Activated effector memory CD4-positive, alpha-beta T cell treated with anti-CD3 and anti-CD28 coated beads, Interleukin-2, amount 50 U/mL, for 16 hours (primary cell): Measurements from ENCODE around the gene AGT.
"Not testable (repeated sequence)": the region's sequence is repeated elsewhere in the genome, so short reads cannot be mapped to it uniquely, and the experiment has no call there.

Experiments used
- DNase-seq: peaks from one replicate; pipeline ENCODE4 v3.0.0-alpha.2; 2020

AGT gene

GRCh38 chr1:230743899-230744298 lies 30.0 kb upstream of the AGT start:
- DNase-seq: no peak

DNA sequence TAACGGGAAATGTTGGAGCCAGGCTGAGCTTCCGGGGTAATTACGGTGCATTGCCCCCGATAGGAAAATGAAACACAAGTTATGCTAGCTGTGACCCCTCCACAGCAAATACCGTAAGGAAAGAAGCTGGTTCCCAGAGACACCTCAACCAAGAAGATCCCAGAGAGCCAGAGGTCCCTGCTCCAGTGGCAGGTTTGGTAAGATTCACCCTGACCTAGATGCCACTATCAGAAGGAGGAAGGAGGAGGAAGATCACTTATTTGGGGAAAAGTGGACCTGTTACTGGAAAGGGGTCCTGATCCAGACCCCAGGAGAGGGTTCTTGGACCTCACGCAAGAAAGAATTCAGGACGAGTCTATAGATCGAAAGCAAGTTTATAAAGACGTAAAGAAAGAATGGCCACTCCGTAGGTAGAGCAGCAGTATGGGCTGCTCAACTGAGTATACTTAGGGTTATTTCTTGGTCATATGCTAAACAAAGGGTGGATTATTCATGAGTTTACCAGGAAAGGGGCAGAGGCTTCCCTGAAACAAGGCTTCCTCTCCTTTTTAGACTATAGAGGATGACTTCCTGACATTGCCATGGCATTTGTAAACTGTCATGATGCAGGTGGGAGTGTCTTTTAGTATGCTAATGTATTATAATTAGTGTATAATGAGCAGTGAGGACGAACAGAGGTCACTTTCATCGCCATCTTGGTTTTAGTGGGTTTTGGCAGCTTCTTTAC lies 25.8 kb upstream of the AGT start:
- DNase-seq: no peak

DNA sequence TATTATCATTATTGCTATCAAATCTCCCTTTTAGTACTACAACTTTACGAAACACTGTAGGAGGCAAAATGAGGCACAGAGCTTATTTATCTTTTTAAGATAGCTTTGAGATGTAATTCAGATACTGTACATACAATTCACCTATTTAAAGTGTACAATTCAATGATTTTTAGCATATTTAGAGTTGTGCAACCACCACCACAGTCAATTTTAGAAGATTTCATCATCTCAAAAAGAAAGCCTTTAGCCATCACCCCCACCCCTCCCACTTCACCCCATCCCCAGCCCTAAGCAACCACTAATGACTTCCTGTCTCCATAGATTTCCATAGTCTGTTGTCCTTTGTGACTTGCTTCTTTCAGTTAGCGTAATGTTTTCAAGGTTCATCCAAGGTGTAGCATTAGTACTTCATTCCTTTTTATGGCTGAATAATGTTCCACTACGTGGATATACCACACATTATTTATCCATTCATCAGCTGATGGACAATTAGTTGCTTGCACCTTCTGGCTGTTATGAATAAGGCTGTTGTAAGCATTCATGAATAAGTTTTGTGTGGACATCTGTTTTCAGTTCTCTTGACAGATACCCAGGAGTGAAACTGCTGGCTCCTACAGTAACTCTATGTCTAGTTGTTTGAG lies 23.8 kb upstream of the AGT start:
- DNase-seq: no peak

GRCh38 chr1:230735447-230735846 lies 21.5 kb upstream of the AGT start:
- no peak for DNase-seq

DNA sequence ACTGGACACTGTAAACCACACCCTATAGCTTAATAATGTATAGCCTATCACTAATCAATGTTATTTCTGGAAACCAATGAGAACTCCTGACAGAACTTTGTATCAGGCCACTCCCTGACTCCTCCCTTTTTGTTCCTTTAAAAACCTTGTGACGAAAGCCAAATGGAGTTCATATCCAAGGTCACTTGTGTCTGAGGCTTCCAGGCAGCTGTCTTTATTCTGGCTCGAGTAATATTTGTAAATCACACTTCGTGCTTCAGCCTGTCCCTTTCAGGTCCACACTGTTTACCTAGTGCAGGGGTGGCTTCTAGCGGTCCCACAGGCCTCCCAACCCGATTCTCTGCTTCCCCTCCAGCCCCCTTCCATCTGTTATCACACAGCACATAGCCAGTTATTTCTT lies 17.1 kb upstream of the AGT start:
- DNase-seq: no peak

DNA sequence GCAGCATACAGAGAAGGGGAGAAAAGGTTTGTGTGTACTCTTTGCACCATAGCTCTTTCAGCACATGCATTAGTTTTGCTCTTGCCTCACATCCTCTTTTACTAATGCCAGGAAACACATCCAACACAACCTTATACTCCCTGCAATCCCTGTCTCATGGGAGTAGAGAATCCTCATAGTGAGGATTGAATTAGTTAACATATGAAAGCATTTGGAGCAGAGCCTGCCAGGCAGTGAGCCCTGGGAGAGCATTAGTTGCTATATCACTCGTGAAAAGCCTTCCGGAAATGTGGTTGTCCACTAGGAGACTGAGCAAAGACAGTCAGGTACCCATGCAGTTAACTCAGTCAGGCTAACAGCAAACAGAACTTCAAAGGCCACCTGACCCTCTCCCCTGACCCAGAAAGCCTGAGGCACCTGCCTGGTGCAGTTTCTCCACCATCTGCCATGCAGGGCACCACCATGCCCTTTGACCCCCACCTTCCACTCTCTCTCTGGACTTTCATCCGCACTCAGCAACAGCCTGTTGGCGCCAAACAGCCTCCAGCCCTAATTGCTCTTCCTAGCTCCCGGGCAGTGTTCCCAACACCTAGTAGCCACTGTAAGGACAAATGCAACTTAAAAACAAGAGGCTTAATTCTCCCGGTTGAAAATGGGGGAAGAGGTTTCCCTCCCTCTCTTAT lies 14.9 kb upstream of the AGT start:
- DNase-seq: no peak

DNA sequence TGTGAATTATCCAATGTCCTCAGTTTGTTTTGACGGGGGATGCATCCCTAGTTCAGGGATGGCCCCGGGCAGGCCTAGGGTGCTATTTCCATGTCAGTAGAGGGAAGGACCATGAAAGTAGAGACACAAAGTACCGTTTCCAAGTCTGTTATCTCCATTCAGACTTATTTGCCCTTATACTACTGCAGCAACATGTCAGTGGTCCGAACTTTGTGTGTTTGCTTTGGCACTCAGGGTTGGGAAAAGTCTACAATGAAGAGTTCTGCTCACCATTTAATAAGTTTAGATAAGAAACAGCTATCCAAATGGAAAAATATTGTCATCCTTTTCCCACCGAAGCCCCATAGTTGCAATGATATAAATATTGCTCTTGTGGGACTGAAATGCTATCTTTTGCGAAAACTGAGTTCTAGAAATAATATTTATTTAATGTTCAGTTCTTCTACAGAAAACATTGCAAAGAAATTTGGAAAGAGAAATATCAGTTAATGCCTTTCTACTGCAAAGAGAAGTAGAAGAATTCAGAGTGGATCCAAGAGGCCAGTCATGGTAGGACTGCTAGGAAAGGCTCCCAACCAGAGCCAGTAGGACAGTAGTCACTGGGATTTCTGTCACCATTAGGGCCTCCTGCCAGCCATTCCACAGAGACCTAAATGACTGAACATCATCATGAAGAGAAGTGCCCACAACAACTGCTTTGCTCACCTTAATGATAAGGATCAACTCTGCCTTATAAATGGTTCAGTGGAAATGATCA lies 11.5 kb upstream of the AGT start:
- no peak for DNase-seq

DNA sequence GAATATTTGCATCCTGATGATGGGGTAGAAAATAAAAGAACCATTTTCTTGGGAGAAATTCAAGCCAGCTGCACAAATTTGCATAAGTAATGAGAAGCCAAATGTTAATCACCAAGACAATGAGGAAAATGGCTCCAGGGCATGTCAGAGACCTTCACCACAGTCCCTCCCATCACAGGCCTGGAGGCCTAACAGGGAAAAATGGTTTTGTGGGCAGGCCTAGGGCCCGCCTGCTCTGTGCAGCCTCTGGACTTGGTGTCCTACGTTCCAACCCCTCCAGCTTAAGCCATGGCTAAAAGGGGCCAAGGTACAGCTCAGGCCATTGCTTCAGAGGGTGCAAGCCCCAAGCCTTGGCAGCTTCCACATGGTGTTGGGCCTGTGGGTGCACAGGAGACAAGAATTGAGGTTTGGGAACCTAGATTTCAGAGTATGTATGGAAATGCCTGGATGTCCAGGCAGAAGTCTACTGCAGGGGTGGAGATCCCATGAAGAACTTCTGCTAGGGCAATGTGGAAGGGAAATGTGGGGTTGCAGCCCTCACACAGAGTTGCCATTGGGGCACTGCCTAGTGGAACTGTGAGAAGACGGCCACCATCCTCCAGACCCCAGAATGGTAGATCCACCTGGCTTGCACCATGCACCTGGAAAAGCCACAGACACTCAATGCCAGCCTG lies 8.1 kb upstream of the AGT start:
- not testable (repeated sequence) for DNase-seq

- no peak for DNase-seq
Observed at GRCh38 chr1:230717251-230717650, 3.3 kb upstream of the AGT start.

DNA sequence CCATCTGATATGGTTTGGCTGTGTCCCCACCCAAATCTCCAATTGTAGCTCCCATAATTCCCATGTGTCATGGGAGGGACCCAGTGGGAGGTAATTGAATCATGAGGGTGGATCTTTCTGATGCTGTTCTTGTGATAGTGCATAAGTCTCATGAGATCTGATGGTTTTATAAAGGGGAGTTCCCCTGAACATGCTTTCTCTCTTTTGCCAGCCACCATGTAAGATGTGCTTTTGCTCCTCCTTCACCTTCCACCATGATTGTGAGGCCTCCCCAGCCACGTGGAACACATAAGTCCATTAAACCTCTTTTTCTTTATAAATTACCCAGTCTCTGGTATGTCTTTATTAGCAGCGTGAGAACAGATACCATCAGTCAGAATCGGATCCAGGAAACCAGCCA lies 2.5 kb upstream of the AGT start:
- not testable (repeated sequence) for DNase-seq

GRCh38 chr1:230715510-230715909 lies 1.6 kb upstream of the AGT start:
- DNase-seq: no peak

GRCh38 chr1:230713547-230713914 lies 391 bp downstream of the AGT start:
- DNase-seq: no peak

- DNase-seq: no peak
Observed at GRCh38 chr1:230713138-230713537, 784 bp downstream of the AGT start.

DNA sequence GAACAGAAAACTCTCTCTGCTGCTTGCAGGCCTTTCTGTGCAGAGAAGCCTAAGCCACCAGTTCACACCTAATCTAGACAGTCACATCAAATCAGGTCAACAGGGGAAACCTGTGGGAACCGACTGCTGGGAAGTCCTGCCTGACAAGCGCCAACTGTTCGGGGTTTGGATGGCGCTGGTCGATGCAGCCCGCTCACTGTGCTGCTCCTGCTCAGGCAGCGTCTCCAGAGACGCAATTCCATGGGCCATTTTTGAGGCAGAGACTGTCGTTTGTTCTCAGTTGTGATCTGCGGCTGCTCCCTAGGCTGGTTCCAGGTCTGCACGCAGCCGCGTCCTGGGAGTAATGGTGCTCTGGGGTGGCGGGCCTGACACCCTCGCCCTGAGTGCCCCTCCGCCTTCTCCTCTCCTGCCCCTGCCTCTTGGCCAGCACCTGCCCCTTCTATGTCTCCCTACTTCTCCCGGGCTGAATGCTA lies 1.4 kb downstream of the AGT start:
- DNase-seq: no peak

DNA sequence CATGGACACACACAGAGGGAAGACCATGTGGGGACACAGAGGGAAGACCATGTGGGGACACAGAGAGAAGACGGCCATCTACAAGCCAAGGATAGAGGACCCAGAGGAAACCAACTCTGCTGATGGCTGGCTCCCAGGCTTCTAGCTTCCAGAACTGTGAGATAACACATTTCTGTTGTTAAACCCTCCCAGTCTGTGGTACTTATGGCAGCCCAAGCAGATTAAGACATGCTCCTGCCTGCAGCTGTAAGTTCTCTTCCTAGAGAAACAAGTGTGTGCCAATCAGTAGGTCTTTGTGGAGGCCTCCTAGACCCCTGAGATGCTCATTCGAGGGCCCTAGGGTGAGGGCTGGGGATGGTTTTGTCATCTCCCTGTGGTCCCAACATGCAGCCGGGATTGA lies 2.7 kb downstream of the AGT start:
- DNase-seq: no peak

DNA sequence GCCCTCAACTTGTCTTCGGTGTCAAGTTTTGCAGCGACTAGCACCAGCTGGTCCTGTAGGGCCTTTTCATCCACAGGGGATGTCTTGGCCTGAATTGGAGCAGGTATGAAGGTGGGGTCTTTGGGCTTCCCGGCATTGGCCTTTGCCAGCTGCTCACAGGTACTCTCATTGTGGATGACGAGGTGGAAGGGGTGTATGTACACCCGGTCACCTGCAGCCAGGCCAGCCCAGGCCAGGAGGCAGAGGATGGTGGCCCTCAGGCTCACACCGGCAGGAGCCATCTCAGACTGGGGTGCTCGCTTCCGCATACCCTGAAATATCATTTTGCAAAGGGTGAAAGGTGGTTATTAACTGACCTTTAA lies 3.4 kb downstream of the AGT start:
- DNase-seq: no peak

DNA sequence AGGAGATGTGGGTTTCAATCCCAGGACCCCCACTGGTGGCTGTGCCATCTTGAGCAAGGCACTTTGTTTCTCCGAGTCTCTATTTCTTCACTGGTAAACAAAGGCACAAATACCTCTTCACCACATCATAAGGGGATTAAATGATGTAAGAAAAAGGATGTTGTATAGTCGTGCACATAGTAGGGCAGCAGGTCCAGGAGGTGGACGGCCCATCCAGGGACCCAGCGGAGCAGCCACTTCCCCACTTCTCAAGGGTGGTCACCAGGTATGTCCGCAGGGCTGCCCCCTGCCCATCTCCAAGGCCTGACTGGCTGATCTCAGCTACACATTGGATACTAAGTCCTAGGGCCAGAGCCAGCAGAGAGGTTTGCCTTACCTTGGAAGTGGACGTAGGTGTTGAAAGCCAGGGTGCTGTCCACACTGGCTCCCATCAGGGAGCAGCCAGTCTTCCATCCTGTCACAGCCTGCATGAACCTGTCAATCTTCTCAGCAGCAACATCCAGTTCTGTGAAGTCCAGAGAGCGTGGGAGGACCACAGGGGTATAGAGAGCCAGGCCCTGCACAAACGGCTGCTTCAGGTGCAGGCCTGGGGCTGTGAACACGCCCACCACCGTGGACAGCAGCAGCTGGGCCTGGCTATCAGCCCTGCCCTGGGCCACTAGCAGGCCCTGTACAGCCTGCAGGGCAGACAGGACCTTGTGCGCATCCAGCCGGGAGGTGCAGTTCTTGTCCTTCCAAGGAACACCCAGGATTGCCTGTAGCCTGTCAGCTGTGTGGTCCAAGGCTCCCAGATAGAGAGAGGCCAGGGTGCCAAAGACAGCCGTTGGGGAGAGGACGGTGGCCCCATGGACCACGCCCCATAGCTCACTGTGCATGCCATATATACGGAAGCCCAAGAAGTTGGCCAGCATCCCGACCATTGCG lies 4.0 kb downstream of the AGT start:
- DNase-seq: no peak

DNA sequence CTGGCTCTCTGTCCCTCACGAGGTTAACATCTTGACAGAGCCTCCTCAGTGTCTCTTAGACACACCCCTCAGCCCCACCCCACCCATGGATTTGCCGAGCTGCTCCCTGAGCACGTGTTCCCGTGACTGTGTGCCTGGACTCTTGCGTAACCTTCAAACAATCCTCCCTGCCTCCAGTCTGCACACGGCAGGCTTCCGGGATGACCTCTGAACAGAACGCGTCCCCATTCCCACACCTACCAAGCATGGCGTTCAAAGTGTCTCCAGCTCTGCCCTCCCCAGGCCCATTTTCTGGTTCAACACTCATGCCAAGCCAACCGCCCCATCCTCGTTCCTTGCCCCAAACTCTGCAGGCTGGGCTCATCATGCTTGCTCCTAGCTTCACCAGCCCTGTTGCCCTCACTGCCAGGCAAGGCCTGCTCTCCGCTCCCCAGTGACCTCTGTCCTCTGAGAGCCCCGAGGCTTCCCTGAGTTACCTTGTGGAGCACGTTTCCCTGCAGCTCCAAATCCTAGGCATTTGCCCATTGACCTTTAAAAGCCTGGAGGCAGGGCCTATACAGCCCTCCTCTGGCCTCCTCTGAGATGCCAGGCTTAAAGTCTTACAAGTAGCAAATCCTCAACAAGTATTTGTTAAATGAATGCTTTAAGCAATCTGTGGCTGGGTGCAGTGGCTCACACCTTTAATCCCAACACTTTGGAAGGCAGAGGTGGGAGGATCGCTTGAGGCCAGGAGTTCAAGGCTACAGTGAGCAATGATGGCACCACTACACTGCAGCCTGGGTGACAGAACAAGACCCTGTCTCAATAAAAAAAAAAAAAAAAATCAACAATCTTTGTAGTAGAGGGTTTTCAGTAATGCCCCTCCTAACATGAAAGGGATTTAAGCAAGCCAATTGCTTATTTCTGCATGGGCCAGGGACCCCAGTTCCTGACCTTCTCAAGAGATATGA lies 5.0 kb downstream of the AGT start:
- DNase-seq: no peak

DNA sequence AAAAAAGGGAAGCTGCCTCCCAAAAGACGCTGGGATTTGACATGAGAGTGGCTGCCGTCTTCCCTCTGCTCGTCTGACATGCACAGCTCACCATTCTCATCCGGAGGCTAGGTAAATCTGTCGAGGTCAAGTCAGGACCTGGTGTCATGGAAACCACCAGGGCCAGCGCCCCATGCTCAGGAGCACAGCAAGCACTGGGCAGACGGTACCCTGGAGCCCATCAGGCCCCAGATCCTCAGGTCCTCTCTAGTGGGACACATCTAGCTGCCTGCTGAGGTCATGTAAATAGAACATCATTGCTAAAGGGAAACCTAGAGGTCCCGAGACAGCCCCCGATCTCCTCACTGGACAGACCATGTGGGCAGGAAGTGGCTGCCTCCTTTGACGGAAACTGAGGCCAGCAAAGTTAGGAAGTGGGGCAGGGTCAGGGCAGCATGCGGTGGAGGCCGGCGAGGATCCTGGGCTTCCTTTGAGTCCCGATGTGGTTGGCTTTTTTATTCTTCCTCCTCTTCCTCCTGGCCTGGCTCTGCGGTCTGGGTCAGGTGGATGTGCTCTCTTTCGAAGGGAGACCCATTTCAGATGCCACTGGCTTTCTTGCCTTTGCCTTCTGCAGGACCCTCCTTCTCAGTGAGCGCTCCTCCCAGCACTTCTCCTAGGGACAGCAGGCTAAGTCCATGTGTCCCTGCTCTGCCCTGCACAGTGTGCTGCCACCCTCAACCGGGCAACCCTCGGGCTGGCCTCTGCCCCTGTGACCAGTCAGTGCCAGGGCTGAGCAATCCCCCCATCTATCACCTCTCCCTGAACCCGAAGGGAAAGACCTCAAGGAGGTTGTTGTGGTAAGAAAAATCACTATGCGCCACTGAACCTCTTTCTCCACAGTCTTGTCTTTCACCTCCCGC lies 5.9 kb downstream of the AGT start:
- no peak for DNase-seq
